Effector CD4-positive, alpha-beta T cell (primary cell): Measurements from ENCODE around the gene WDR6.

Source experiments
- DNase-seq: peaks from one replicate; pipeline ENCODE4 v3.0.0-alpha.2; 2020

The WDR6 gene

GRCh38 chr3:49030321-49030720 is 23.1 kb downstream of the WDR6 start:
- no peak for DNase-seq

GRCh38 chr3:49032646-49033304 is 25.6 kb downstream of the WDR6 start:
- no peak for DNase-seq

DNA sequence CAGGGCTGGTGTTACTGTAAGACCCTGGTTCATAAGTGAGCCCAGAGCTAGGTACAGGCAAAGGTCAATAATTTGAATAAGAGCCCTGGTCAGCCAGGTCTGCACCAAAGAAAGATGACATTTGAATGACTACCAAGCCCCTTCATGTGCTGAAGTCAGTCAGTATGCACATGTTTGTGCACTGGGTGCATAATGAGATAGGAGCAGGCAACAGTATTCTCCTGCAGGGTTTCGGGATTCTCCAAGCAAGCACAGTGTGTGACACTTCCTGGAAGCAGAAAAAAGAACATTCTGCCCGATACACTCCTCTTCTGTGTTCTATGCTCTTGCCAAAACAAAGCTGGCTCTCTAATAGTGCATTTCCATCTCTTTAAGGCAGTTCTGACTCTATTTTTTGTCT is 27.5 kb downstream of the WDR6 start:
- DNase-seq, result no peak

GRCh38 chr3:49035281-49035680 is 28.1 kb downstream of the WDR6 start:
- DNase-seq, result no peak

DNA sequence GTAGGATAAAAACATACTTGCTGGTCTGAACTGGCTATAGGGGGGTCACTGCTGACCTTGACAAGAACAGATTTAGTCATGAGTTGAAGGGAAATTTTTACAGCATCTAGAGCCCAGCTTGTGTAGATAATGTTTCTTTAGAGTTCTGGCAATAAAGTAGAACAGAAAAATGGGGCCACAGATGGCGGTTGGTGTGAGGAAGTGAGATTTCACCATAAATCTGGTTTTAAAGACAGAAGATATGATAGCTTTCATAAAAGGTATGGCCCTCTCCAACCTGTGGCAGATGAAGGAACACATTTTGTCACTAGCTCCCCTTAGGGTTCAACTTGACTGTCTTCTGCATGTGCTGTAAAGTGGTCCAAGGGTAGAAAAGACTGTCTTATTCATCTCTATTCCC is 46.4 kb downstream of the WDR6 start:
- DNase-seq, result no peak

GRCh38 chr3:49054344-49054862 is 47.2 kb downstream of the WDR6 start:
- no peak for DNase-seq

GRCh38 chr3:49057268-49057667 is 50.1 kb downstream of the WDR6 start:
- DNase-seq, result no peak

DNA sequence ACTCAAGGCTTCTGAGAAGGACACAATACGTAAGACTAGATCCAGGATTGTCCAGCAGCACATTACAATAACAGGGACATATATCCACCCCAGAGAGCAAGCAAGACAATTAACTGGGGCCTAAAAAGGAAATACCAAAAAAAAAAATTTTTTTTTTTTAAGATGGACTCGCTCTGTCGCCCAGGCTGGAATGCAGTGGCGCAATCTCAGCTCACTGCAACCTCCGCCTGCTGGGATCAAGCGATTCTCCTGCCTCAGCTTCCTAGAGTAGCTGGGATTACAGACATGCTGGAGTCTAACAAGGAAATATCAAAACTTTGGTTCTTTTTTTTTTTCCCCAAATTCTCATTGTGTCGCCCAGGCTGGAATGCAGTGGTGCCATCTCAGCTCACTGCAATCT is 50.8 kb downstream of the WDR6 start:
- no peak for DNase-seq
